ENCODE measurements around the gene DKC1. TPM values are rescaled to one million over a fixed set of nuclear protein-coding genes. Genes with fewer than 3 reads are reported as not detected.

The DKC1 gene
- total and polyA plus RNA-seq, 2 donors from 2014 or later, result 21.7 to 35.7 TPM

GRCh38 chrX:154717824-154718223 is 44.8 kb upstream of the DKC1 start:
- Histone ChIP-seq H3K27me3 (ENCODE audit: control insufficient read depth, insufficient read depth, low read length) (no peaks in the 10 kb centered on the region), H3K36me3 (ENCODE audit: control insufficient read depth in 2 of 3, insufficient read depth in 3 of 3, low read length in 3 of 3) (no peaks in the 10 kb centered on the region), H3K9me3 (ENCODE audit: control insufficient read depth in 2 of 3, insufficient read depth in 1 of 3, low read length in 3 of 3) (no peaks in the 10 kb centered on the region), H3K27ac (ENCODE audit: low read depth in 2 of 2, low read length in 2 of 2) (no peak overlapping the region), H3K9ac (ENCODE audit: low read length in 3 of 3) (no peak overlapping the region), H3K4me3 (ENCODE audit: low read length in 3 of 3) (no peak overlapping the region), H3K4me1 (ENCODE audit: control insufficient read depth in 2 of 3, insufficient read depth in 2 of 3, low read depth in 1 of 3, low read length in 3 of 3) (no peaks in the 10 kb centered on the region)
- intact Hi-C loops (cut with DNase I), result no loop called here
- FAIRE-seq (no peak), DNase-seq (peak in 3 of 5 donors; percentile 31 to 62 (median 40))
- TF ChIP-seq CTCF (IDR thresholded peaks at IDR 0.05; ENCODE audit: borderline replicate concordance, extremely low read depth, insufficient read depth), result no peak

- H3K36me3 ChIP-seq (ENCODE audit: control insufficient read depth in 2 of 3, insufficient read depth in 3 of 3, low read length in 3 of 3), result no peaks in the 10 kb centered on the region
- DNase-seq, result no peak
- TF ChIP-seq CTCF (IDR thresholded peaks at IDR 0.05; ENCODE audit: borderline replicate concordance, extremely low read depth, insufficient read depth), result no peak
- H3K4me3 ChIP-seq (ENCODE audit: low read length in 3 of 3), result no peak overlapping the region
- H3K27ac ChIP-seq (ENCODE audit: low read depth in 2 of 2, low read length in 2 of 2), result no peak overlapping the region
- H3K9ac ChIP-seq (ENCODE audit: low read length in 3 of 3), result no peak overlapping the region
- H3K9me3 ChIP-seq (ENCODE audit: control insufficient read depth in 2 of 3, insufficient read depth in 1 of 3, low read length in 3 of 3), result no peaks in the 10 kb centered on the region
- FAIRE-seq, result no peak
- intact Hi-C loops (cut with DNase I), result no loop called here
- no peaks in the 10 kb centered on the region for H3K4me1 ChIP-seq (ENCODE audit: control insufficient read depth in 2 of 3, insufficient read depth in 2 of 3, low read depth in 1 of 3, low read length in 3 of 3)
- no peaks in the 10 kb centered on the region for H3K27me3 ChIP-seq (ENCODE audit: control insufficient read depth, insufficient read depth, low read length)
Measured at GRCh38 chrX:154718616-154719015, 44.0 kb upstream of the DKC1 start.

- FAIRE-seq (no peak), DNase-seq (no peak)
- intact Hi-C loops (cut with DNase I), result no loop called here
- no peak overlapping the region for H3K4me3 ChIP-seq (ENCODE audit: low read length in 3 of 3)
- no peaks in the 10 kb centered on the region for H3K9me3 ChIP-seq (ENCODE audit: control insufficient read depth in 2 of 3, insufficient read depth in 1 of 3, low read length in 3 of 3)
- H3K9ac ChIP-seq (ENCODE audit: low read length in 3 of 3), result no peak overlapping the region
- no peak overlapping the region for H3K27ac ChIP-seq (ENCODE audit: low read depth in 2 of 2, low read length in 2 of 2)
- H3K27me3 ChIP-seq (ENCODE audit: control insufficient read depth, insufficient read depth, low read length), result no peaks in the 10 kb centered on the region
- H3K4me1 ChIP-seq (ENCODE audit: control insufficient read depth in 2 of 3, insufficient read depth in 2 of 3, low read depth in 1 of 3, low read length in 3 of 3), result no peaks in the 10 kb centered on the region
- TF ChIP-seq CTCF (IDR thresholded peaks at IDR 0.05; ENCODE audit: borderline replicate concordance, extremely low read depth, insufficient read depth), result no peak
- no peaks in the 10 kb centered on the region for H3K36me3 ChIP-seq (ENCODE audit: control insufficient read depth in 2 of 3, insufficient read depth in 3 of 3, low read length in 3 of 3)
Measured at GRCh38 chrX:154719132-154719675, 43.5 kb upstream of the DKC1 start.

DNA sequence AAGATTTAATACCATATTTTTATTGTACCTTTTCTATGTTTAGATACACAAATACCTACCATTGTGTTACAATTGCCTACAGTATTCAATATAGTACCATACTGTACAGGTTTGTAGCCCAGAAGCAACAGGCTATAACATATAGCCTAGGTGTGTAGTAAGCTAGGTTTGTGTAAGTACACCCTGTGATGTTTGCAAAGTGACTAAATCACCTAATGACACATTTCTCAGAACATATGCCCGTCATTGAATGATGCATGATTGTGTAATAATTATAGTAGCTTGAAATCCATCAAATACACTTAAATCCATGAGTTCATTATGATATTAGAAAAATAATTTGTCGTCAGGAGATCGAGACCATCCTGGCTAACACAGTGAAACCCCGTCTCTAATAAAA is 42.6 kb upstream of the DKC1 start:
- intact Hi-C loops (cut with DNase I), result no loop called here
- Histone ChIP-seq H3K4me1 (ENCODE audit: control insufficient read depth in 2 of 3, insufficient read depth in 2 of 3, low read depth in 1 of 3, low read length in 3 of 3) (no peaks in the 10 kb centered on the region), H3K9me3 (ENCODE audit: control insufficient read depth in 2 of 3, insufficient read depth in 1 of 3, low read length in 3 of 3) (no peaks in the 10 kb centered on the region), H3K4me3 (ENCODE audit: low read length in 3 of 3) (no peak overlapping the region), H3K27ac (ENCODE audit: low read depth in 2 of 2, low read length in 2 of 2) (no peak overlapping the region), H3K9ac (ENCODE audit: low read length in 3 of 3) (no peak overlapping the region), H3K36me3 (ENCODE audit: control insufficient read depth in 2 of 3, insufficient read depth in 3 of 3, low read length in 3 of 3) (no peaks in the 10 kb centered on the region), H3K27me3 (ENCODE audit: control insufficient read depth, insufficient read depth, low read length) (no peaks in the 10 kb centered on the region)
- no peak for FAIRE-seq
- no peak for DNase-seq
- no peak for TF ChIP-seq CTCF (IDR thresholded peaks at IDR 0.05; ENCODE audit: borderline replicate concordance, extremely low read depth, insufficient read depth)

Measured in kidney (tissue), 14 donors.